ENCODE data around the gene RHOT2. TPM values are rescaled to one million over a fixed set of nuclear protein-coding genes. Genes with fewer than 3 reads are reported as not detected.

RHOT2 gene
- total and polyA plus RNA-seq, 9 of the 15 experiments (the other 6 are each of a cell fraction or from before 2014, with no cell fraction given): 5.0 to 373 (median 112) TPM

DNA sequence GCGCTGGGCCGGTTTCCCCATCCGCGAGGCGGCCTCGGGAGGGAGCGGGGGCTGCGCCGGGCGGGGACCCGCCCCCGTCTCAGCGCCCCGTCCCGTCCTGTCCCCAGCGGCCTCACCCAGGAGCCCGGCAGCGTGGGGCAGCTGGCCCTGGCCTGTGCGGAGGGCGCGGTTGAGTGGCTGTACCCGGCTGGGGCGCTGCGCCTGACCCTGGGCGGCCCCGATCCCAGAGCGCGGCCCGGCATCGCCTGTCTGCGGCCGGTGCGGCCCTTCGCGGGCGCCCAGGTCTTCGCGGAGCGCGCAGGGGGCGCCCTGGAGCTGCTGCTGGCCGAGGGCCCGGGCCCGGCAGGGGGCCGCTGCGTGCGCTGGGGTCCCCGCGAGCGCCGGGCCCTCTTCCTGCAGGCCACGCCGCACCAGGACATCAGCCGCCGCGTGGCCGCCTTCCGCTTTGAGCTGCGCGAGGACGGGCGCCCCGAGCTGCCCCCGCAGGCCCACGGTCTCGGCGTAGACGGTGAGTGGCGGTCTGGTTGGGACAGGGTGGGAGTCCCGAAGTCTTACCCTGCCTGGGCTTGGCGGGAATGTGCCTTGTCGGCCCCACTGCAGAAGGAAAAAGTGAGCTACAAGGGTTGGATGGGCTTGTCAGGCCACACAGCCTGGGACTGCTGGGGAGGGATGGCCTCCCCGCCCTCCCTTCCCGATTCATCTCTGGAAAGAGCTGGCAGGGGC, 47.7 kb downstream of the RHOT2 start (continued):
- TF ChIP-seq, protein P1, sequence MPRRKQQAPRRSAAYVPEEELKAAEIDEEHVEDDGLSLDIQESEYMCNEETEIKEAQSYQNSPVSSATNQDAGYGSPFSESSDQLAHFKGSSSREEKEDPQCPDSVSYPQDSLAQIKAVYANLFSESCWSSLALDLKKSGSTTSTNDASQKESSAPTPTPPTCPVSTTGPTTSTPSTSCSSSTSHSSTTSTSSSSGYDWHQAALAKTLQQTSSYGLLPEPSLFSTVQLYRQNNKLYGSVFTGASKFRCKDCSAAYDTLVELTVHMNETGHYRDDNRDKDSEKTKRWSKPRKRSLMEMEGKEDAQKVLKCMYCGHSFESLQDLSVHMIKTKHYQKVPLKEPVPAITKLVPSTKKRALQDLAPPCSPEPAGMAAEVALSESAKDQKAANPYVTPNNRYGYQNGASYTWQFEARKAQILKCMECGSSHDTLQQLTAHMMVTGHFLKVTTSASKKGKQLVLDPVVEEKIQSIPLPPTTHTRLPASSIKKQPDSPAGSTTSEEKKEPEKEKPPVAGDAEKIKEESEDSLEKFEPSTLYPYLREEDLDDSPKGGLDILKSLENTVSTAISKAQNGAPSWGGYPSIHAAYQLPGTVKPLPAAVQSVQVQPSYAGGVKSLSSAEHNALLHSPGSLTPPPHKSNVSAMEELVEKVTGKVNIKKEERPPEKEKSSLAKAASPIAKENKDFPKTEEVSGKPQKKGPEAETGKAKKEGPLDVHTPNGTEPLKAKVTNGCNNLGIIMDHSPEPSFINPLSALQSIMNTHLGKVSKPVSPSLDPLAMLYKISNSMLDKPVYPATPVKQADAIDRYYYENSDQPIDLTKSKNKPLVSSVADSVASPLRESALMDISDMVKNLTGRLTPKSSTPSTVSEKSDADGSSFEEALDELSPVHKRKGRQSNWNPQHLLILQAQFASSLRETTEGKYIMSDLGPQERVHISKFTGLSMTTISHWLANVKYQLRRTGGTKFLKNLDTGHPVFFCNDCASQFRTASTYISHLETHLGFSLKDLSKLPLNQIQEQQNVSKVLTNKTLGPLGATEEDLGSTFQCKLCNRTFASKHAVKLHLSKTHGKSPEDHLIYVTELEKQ (CRISPR knock-in tag; IDR thresholded peaks at IDR 0.05): no peak
- no peak for TF ChIP-seq JUND (IDR thresholded peaks at IDR 0.05; ENCODE audit: borderline replicate concordance, low read depth, low read length)
- no peak for TF ChIP-seq JUND (tag; IDR thresholded peaks at IDR 0.05; ENCODE audit: borderline replicate concordance, low read depth, low read length)
- no peak for TF ChIP-seq FOXA3 (CRISPR knock-in tag; conservative IDR thresholded peaks at IDR 0.05 in 1 of 2, IDR thresholded peaks at IDR 0.05 in 1 of 2)
- peak; percentile 26 to 76 (median 56); a peak in 4 of 6 replicates for TF ChIP-seq CTCF (IDR thresholded peaks at IDR 0.05 in 2 of 3, conservative IDR thresholded peaks at IDR 0.05 in 1 of 3; ENCODE audit: insufficient read depth in 2 of 3, low read depth in 1 of 3, low read length in 3 of 3)
- no peak; a peak in 1 of 4 replicates for TF ChIP-seq KDM4B (IDR thresholded peaks at IDR 0.05; ENCODE audit: borderline replicate concordance in 2 of 2, low read depth in 1 of 2)
- TF ChIP-seq, protein P2, sequence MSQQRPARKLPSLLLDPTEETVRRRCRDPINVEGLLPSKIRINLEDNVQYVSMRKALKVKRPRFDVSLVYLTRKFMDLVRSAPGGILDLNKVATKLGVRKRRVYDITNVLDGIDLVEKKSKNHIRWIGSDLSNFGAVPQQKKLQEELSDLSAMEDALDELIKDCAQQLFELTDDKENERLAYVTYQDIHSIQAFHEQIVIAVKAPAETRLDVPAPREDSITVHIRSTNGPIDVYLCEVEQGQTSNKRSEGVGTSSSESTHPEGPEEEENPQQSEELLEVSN (IDR thresholded peaks at IDR 0.05; ENCODE audit: borderline replicate concordance in 1 of 2, extremely low read depth in 1 of 2, insufficient read depth in 1 of 2, insufficient read length in 1 of 2, low read depth in 1 of 2, low read length in 1 of 2, poor library complexity in 1 of 2, severe bottlenecking in 1 of 2): peak; percentile 28 to 59
- peak; percentile 71 for TF ChIP-seq U2AF1 (optimal IDR thresholded peaks at IDR 0.05; ENCODE audit: low read depth, low read length)
- no peak for TF ChIP-seq NR2C1 (IDR thresholded peaks at IDR 0.05)
- no peak for TF ChIP-seq NR2C1 (tag; IDR thresholded peaks at IDR 0.05)
- TF ChIP-seq MAX (CRISPR knock-in tag; IDR thresholded peaks at IDR 0.05): peak; percentile 60
- TF ChIP-seq CEBPG (CRISPR knock-in tag; IDR thresholded peaks at IDR 0.05): no peak
- no peak for TF ChIP-seq CEBPG (tag; conservative IDR thresholded peaks at IDR 0.05 in 1 of 2, IDR thresholded peaks at IDR 0.05 in 1 of 2)
- TF ChIP-seq MCM3 (IDR thresholded peaks at IDR 0.05): no peak
- TF ChIP-seq SOX6 (IDR thresholded peaks at IDR 0.05): no peak
- TF ChIP-seq VEZF1 (CRISPR knock-in tag; IDR thresholded peaks at IDR 0.05): peak; percentile 10; the same call in 1 of the 2 replicates
- TF ChIP-seq CEBPB (tag; IDR thresholded peaks at IDR 0.05): no peak
- no peak for TF ChIP-seq SRSF9 (IDR thresholded peaks at IDR 0.05; ENCODE audit: borderline replicate concordance, low read depth, low read length)

Measured in K562 (cell line).